SW 1271 (cell line): ENCODE measurements around the gene NPIPB9.
"Not testable (repeated sequence)": the region's sequence is repeated elsewhere in the genome, so short reads cannot be mapped to it uniquely, and the experiment has no call there.

Experiments used
- DNase-seq, 2 experiments: peaks; one replicate each; lab custom pipeline; 2025; lab: John Stamatoyannopoulos, UW

Gene NPIPB9

DNA sequence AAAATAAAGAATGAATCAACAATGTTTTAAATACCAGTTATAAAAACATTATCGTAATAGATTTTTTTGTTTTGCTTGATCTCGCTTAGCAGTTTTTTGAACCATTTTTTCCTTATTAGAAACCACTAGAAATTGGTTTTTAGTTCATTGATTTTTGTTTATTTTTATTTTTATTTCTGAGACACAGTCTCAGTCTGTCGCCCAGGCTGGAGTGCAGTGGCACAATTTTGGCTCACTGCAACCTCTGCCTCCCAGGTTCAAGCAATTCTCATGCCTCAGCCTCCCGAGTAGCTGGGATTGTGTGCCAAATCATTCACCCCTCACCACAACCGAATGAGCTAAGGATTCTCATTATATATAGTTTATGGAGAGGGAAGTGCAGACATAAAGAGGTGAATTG, at the start of gene NPIPB9:
NPIPB9 (plus strand) TSS at position 301 of the 400 bp plus-strand sequence.
- DNase-seq, result not testable (repeated sequence)

DNA sequence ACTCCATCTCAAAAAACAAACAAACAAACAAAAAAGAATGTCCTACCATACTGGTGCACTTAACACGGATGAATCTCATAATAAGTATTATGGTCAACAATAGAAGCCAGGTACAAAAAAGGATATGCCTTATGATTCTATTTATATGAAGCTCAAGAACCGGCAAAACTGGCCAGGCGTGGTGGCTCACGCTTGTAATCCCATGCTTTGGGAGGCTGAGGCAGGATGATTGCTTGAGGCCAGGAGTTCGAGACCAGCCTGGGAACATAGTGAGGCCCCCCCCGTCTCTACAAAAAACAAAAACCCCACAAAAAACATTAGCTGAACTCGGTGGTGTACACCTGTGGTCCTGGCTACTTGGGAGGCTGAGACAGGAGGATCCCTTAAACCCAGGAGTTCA, 47.3 kb upstream of the NPIPB9 start:
- DNase-seq, result not testable (repeated sequence)

DNA sequence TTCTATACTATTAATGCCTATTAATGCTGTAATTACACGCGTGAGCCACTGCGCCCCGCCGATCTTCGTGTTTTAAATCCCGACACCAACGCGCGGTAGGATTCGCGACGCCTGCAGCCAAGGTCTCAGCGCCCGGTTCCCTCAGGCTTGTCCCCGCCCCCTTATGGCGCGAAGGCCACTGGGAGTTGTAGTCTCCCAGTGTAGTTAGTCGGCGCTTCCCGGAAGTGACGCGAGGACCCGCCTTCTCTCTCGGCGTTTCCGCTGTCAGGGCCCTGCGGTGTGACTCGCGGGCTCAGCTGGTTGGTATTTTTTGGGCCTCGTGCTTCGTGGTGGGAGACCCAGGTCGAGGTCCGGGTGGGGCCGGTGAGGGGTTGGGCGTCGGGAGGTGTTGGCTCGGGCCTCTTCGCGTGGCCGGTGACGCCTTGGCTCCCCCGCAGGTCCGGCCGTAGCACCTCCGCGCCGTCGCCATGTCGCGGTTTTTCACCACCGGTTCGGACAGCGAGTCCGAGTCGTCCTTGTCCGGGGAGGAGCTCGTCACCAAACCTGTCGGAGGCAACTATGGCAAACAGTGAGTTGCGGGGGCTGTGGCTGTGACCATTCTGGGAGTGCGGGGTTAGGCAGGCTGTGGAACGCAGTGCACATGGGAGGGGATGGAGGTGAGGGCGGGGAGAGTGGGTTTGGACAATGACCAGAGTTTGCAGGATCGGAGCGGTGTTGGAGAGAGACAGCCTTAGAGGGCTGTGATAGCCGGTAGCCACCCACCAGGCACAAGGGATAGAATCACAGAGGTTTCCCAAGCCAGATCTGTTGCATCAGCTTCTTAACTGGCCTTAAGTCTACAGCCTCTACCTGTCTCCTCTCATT, 40.1 kb upstream of the NPIPB9 start, which contains the start of gene EIF3C:
EIF3C (plus strand) TSS at position 245 of the 864 bp plus-strand sequence; CDS start at position 468, 223 bp downstream.
- DNase-seq, result not testable (repeated sequence)

DNA sequence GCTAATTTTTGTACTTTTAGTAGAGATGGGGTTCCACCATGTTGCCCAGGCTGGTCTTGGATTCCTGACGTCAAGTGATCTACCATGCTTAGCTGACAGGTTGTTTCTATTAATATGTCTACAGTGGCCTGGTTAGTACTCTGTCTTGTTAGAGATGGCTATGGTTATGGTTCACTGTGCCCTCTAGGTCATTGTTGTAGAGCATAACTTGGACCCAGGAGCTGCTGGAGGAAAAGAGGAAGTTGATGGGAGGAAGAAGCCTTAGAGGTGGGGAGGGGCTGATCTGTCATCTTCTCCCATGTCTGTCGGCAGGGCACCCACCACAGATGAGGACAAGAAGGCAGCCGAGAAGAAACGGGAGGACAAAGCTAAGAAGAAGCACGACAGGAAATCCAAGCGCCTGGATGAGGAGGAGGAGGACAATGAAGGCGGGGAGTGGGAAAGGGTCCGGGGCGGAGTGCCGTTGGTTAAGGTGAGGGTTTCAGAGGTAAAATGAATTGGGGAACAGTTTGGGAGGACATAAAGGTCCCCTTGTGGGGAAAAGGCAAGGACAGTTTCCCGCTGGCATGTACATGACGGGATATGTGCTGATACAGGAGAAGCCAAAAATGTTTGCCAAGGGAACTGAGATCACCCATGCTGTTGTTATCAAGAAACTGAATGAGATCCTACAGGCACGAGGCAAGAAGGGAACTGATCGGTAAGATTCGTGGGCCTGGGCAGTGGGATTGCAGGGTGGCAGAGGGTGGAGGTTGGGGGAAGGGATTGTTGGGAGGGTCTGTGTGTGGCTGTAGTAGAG, 28.5 kb upstream of the NPIPB9 start:
- DNase-seq, result not testable (repeated sequence)

DNA sequence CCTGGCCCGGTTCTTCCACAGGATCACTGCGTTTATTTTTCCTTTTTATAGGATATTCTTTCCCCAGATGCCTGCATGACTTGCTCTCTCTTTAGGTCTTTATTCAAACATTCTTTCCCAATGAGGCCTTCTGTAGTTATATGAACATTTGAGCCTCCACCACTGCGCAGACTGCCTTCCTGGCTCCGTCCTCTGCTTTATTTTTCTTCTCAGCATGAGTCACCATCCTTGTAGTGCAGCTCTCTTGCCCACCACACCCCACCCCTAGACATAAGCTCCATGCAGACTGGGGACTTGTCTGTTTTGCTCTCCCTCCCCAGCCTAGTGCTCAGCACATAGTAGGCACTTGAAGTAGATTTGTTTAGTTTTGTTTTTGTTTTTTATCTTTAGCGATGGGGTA, 20.3 kb upstream of the NPIPB9 start:
- not testable (repeated sequence) for DNase-seq

DNA sequence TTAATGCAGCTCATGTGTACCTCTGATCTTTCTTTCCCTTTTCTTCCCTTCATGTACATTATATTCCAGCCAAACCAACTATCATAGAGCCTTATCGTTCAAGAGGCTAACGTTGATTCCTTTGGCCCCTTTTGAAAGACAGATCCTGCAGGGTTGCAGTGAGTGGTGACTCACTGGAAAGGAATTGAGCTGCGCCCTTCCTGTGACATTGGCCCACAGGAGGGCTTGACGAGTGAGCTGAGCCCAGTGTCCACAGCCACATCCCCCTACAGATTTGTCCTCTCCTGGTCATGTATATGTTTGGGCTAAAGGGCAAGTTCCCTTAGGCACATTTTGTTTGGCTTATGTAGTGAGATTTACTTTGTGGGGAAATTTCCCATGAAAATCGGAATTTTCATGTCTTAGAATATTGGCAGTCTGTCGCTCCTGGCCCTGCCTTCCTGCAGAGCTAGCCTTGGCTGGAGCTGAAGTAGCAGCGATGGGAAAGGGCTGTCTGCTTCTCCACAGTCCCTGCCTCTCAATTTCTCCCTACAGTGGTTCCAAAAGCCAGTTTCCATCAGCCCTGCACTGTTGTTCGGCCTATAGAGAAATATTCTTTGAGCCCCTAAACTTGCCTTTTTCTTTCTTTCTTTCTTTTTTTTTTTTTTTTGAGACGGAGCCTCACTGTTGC, 19.0 kb upstream of the NPIPB9 start:
- DNase-seq, result not testable (repeated sequence)

DNA sequence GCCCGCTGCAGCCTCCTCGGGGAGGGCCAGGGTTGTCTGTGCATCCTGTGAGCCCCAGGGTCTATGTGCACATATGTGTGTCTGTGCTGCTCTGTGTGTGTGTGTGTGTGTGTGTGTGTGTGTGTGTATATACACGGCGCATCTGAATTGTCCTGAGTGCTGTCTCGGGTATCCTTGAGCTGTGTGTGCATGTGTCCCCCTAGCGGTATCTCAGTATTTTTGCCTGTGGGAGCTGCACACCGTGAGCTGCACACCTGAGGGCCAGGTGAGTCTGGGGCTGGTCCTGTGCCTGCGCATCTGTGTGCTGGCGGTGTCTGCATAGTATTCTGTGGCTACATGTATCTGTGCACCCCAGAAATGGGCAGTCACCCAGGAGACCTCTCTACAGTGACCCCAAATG, 11.8 kb upstream of the NPIPB9 start:
- DNase-seq, result not testable (repeated sequence)

DNA sequence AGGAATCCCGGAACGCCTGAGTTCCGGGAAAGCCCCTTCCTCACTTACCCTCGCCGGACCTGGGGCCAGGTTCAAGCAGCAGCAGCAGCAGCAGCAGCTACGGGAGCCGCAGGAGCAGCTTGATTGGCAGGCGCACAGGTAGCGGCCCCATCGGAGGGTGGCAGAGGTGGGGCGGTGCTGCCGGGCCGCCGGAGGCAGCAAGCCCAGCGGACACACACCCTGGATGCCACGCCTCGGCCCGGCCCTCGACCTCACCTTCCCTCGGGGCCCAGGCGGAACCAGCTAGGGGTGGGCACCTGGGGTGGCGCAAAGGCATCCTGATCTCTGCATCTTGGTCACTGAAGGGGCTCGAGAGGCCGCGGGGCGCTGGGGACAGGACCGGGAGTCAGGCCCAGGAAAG, 11.0 kb upstream of the NPIPB9 start:
- DNase-seq, result not testable (repeated sequence)

DNA sequence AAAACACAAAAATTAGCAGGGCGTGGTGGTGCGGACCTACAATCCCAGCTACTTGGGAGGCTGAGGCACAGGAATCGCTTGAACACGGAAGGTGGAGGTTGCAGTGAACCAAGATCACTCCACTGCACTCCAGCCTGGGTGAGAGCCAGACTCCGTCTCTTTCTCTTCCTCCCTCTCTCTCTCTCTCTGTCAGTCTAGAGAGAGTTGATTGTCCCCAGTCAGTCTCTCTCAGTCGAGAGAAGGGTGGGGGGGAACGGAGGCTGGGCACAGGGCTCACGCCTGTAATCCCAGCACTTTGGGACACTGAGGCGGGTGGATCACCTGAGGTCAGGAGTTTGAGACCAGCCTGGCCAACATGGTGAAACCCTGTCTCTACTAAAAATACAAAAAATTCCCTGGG, 10.3 kb upstream of the NPIPB9 start:
- not testable (repeated sequence) for DNase-seq

DNA sequence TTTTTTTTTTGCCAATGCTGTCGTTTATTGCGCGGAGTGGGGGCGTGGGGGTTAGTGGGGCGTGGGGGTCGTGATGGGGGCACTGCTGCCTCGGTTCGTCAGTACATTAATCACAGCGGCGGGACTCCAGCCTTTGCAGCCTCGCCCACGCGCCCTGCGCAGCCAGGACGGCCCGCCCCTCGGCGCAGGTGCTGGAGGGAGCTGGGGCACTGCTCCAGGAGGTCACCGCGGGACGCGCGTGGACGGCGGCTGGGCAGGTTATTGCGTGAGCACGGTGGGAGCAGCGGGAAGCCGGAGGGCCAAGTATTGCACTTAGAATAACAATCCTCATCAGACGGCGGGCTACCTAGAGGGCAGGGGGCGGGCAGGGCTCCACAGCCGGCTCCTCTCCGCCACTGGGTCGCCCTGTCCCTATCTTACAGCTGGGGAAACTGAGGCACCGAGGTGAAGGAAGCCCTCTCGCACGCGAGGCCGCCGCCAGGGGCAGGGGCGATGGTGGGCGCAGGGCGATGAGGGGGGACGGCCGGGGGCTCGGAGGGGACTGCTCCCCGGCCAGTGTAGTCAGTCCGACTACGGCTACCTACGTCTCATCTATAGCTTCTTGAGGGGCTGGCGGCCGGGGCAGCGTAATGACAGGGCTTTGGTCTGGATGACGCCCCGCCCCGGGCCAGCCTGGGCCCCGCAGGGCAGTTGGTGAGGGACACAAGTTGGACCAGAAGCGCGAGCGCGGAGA, 4.8 kb upstream of the NPIPB9 start:
- not testable (repeated sequence) for DNase-seq

DNA sequence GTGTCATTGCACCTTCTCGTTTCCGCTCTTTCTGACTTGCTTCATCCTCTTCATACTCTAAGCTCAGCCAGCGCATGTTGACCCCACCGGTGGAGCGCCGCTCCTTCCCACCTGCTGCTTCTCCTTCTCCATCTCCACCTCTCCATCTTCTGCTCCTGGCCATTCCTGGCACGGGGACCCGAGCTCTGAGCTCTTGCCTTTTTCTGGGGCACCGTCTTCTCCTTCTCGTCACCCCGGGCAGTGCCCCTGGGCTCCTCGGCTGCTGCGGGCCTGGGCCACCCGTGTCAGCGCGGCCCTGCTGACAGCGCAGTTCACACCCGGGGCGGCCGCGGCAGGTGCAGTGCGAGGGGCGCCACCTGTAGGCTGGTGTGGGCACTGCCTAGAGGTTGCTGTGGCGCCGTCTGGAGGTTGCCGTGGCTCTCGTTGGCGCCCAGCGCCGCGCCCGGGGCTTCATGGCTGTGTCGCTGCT, 1.6 kb upstream of the NPIPB9 start:
- DNase-seq, result not testable (repeated sequence)

DNA sequence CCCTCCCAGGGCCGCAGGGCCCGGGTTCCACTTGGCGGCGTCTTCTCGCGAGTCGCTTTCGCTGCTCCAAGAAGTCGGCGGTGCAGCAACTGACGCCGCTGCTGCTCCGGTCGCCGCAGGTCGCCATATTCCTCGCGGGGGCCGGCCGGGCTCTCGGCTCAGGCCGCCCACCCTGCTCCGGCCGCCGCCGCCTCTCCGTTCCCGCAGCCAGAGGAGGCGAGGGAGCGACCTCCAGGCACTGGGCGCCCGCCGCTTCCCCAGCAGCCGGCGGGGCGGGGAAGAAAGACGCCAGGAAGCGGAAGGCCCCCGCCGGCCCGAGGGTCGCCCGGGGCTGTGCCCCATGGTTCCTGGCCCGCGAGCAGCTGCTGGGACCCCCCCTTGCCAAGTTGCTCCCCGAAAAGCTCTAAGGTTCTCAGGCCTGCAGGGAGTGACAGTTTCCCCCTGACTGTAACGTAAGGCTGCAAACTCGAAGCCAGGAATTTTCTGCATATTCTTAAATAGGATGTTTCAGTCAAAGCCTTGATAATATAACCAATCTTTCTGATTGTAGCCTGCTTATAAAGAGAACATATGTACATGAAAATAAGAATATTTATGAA, 1.0 kb upstream of the NPIPB9 start:
- not testable (repeated sequence) for DNase-seq

DNA sequence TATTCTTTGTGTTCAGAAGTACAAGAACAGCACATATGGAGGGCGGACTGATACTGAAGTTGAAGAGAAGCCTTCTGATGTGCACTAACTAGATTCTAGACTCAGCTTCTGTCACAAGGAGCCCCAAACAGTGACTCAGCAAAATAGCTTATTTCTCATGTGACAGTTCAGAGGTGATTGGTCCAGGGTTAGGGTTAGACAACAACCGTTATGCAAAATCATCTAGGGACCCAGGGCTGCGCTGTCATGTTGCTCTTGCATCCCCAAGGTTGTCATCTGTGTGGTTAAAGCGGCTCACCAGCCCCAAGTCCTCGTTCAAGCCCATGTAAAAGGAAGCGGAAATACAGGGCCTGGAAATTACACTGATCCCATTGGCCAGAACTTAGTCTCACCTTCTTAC, 30.1 kb downstream of the NPIPB9 start:
- not testable (repeated sequence) for DNase-seq

DNA sequence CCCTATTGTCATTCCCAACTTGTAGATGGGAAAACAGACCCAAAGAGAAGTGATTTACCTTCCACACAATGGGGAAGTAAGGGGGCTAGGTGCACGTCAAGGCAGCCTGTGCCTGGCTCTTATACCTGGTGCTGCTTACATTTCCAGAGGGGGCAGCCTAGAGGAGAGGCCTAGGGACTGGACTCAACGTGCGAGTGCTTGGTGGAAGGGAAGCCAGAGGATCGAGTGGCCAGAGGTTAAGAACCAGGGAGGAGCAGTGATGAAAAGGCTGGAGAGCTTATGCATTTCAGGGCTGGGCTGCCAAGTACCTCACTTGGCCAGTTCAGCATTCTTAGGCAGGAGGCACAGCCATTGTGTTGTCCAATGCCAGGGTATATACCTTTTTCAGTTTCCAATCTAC, 30.8 kb downstream of the NPIPB9 start:
- not testable (repeated sequence) for DNase-seq

DNA sequence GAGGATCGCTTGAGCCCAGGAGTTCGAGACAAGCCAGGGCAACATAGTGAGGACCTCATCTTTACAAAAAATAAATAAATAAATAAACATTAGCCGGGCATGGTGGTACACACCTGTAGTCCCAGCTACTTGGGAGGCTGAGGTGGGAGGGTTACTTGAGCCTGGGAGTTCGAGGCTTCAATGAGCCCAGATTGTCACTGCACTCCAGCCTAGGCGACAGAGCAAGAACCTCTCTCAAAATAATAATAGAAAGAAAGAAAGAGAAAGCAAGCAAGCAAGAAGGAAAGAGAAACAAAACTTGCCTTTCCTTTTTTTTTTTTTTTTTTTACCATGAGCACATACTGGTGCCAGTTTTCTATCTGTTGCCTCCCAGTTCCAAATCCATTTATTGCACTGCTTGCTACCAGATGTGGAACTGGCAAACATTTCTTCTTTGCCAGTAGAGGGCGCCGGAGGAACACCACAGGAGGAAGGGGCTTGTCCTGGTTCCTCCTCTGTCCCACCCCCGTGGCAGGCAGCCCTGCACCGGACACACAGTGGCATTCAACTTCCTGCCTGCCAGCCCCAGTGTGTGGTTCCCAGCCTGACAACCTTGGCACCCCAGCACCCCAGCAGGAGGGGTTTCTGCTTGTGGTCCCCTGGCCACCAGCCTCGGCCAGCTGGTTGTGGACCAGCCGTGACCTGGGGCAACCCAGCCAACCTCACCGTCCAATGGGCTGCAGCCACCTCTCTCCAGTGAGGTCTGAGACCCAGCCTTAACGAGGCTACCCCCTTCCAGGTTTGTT, 50.8 kb downstream of the NPIPB9 start:
- peak; percentile 80 to 90 for DNase-seq

DNA sequence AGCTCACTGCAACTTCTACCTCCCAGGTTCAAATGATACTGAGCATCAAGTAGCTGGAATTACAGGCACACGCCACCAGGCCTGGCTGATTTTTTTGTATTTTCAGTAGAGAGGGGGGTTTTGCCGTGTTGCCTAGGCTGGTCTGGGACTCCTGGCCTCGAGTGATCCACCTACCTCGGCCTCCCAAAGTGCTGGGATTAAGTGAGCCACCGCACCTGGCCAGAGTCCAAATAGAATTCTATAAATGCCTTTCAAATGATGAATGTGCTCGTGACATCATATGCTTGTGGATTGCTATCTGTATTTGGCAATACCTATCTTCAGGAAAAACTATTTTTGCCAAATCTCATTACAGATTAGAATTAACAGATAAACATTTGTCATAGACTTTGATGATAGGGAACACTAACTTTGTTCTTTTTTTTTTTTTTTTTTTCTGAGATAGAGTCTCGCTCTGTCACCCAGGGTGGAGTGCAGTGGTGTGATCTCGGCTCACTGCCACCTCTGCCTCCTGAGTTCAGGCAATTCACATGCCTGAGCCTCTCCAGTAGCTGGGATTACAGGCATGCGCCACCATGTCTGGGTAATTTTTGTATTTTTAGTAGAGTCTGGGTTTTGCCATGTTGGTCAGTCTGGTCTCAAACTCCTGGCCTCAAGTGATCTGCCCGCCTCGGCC, 56.0 kb downstream of the NPIPB9 start:
- DNase-seq, result not testable (repeated sequence)

DNA sequence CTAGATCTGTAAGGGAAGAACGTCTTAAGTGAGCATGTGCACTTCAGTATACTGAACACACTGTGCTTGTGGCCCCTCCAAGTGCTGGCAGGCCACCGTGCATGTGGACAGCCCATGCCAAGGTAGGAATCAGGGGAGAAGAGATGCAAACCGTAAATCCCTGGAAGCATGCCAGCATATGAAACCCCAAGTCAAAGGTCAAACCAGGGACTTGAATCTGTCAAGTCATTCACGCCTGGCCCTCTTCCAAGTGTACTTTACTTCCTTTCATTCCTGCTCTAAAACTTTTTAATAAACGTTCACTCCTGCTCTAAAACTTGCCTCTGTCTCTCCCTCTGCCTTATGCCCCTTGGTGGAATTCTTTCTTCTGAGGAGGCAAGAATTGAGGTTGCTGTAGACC, 68.4 kb downstream of the NPIPB9 start:
- no peak for DNase-seq

DNA sequence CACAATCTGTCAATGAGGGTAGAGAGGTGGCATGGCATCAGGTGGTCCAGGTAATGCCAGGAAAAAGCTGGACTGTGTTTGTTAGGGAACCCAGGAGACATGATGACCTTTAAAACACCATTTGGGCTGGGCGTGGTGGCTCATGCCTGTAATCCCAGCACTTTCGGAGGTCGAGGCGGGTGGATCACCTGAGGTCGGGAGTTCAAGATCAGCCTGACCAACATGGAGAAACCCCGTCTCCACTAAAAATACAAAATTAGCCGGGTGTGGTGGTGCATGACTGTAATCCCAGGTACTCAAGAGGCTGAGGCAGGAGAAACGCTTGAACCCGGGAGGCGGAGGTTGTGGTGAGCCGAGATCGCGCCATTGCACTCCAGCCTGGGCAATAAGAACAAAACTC, 69.0 kb downstream of the NPIPB9 start:
- not testable (repeated sequence) for DNase-seq

DNA sequence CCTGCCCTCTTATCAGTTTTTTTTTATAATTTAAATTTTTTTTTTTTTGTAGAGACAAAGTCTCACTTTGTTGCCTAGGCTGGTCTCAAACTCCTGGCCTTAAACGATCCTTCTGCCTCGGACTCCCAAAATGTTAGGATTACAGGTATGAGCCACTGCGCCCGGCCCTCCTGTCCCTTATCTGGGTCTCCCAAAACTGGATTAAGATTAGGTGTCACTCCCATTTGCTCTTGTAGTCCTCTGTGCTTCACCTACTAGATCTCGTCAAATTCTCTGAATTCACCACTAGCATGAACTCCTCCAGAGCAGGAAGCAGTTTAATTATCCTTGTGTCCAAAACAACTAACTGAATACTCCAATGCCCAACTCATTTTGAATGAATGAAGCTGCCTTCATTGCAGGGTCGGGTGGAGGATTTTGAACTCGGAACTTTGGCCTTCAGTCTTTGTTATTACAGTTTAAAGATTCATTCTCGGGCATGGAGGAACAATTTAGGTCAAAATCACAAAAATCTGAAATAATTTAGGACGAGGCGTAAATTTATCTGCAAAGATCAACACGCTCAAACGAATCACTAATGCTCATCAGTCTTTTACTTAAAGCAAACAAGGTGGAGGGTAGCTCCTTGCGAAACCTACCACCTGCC, 70.4 kb downstream of the NPIPB9 start:
- DNase-seq, result no peak
